HEK293 (cell line): ENCODE measurements around the gene CSF1.

Experiments used
- CTCF ChIA-PET: fragments of 350-600 bp; formaldehyde crosslinking; extraction: SDS; loops from one replicate; lab custom pipeline; 2021; ENCODE audit warnings: antibody characterized with exemption; lab: Yijun Ruan, JAX
- POLR2A ChIA-PET: fragments of 300-600 bp; formaldehyde crosslinking; extraction: SDS; loops from one replicate; lab custom pipeline; 2020; ENCODE audit warnings: antibody characterized with exemption, inconsistent platforms; lab: Yijun Ruan, JAX
- H3K27ac ChIP-seq: fragments of 200-500 bp; sonication (Bioruptor generic); 2 replicates; pipeline ENCODE4 v1.5.1; 2014; ENCODE audit warnings: low read depth, low read length, control low read depth, inconsistent platforms; ENCODE audit errors: extremely low read depth
- H3K36me3 ChIP-seq, 2 experiments: fragments of 200-500 bp in 1 of 2; sonication (Bioruptor generic) in 1 of 2; 1 replicate in 1 of 2; 2 replicates in 1 of 2; pipeline ENCODE4 v1.5.1; 2014 to 2017; ENCODE audit warnings: inconsistent platforms in 2 of 2, low read length in 2 of 2; ENCODE audit not compliant: control insufficient read depth in 2 of 2, insufficient read depth in 1 of 2
- H3K4me1 ChIP-seq: fragments of 200-500 bp; sonication (Bioruptor generic); 2 replicates; pipeline ENCODE4 v1.5.1; 2014; ENCODE audit warnings: mild to moderate bottlenecking, low read length, inconsistent platforms; ENCODE audit not compliant: control insufficient read depth, insufficient read depth
- H3K4me3 ChIP-seq: 2 replicates; pipeline ENCODE4 v1.5.1; 2011; ENCODE audit warnings: low read depth, mild to moderate bottlenecking, control low read depth, low read length, moderate library complexity
- H3K9me3 ChIP-seq: fragments of 200-500 bp; sonication (Bioruptor generic); 2 replicates; pipeline ENCODE4 v1.5.1; 2014; ENCODE audit warnings: low read depth, low read length, inconsistent platforms; ENCODE audit not compliant: control insufficient read depth, insufficient read depth
- KLF7 ChIP-seq: fragments of 450-650 bp; formaldehyde crosslinking; IDR thresholded peaks from 2 replicates; pipeline ENCODE4 v1.5.1; 2016; ENCODE audit warnings: missing biosample characterization, missing genetic modification characterization, borderline replicate concordance
- KLF8 ChIP-seq: fragments of 450-650 bp; formaldehyde crosslinking; IDR thresholded peaks from 2 replicates; pipeline ENCODE4 v1.5.1; 2016; ENCODE audit warnings: missing biosample characterization, missing genetic modification characterization
- MEIS1 ChIP-seq: sonication (generic); formaldehyde crosslinking; IDR thresholded peaks from 2 replicates; pipeline ENCODE4 v1.8.1; 2022; ENCODE audit warnings: missing genetic modification reagents, mild to moderate bottlenecking, borderline replicate concordance
- SETDB1 ChIP-seq: IDR thresholded peaks from one replicate; pipeline ENCODE4 v1.6.1; 2017; ENCODE audit warnings: mild to moderate bottlenecking, low read length, moderate library complexity, mixed read lengths; ENCODE audit not compliant: insufficient read length
- TRIM28 ChIP-seq: IDR thresholded peaks from 2 replicates; pipeline ENCODE4 v1.6.1; 2011; ENCODE audit warnings: low read length, control low read depth, borderline replicate concordance
- ZBTB20 ChIP-seq: fragments of 450-650 bp; formaldehyde crosslinking; IDR thresholded peaks from 2 replicates; pipeline ENCODE4 v1.5.1; 2016; ENCODE audit warnings: missing biosample characterization, missing genetic modification characterization
- ZNF169 ChIP-seq: fragments of 450-650 bp; formaldehyde crosslinking; IDR thresholded peaks from 2 replicates; pipeline ENCODE4 v1.5.1; 2016; ENCODE audit warnings: missing biosample characterization, missing genetic modification characterization
- ZNF23 ChIP-seq: fragments of 450-650 bp; formaldehyde crosslinking; IDR thresholded peaks from 2 replicates; pipeline ENCODE4 v1.5.1; 2016; ENCODE audit warnings: missing biosample characterization, missing genetic modification characterization, borderline replicate concordance
- ZNF274 ChIP-seq, 2 experiments: fragments of 200-500 bp in 1 of 2; fragments of 450-650 bp in 1 of 2; sonication (Bioruptor generic) in 1 of 2; formaldehyde crosslinking in 1 of 2; IDR thresholded peaks; 2 replicates each; pipeline versions ENCODE4 v1.5.1 to v1.6.1; 2014 to 2016; ENCODE audit warnings: borderline replicate concordance in 1 of 2, inconsistent platforms in 1 of 2, low read length in 1 of 2, missing biosample characterization in 1 of 2, missing genetic modification characterization in 1 of 2
- ZNF324 ChIP-seq: fragments of 450-650 bp; formaldehyde crosslinking; IDR thresholded peaks from 2 replicates; pipeline ENCODE4 v1.5.1; 2016; ENCODE audit warnings: missing biosample characterization, missing genetic modification characterization
- ZNF366 ChIP-seq: fragments of 450-650 bp; formaldehyde crosslinking; conservative IDR thresholded peaks from 2 replicates; pipeline ENCODE4 v1.5.1; 2016; ENCODE audit warnings: missing biosample characterization, missing genetic modification characterization
- ZNF433 ChIP-seq: fragments of 450-650 bp; formaldehyde crosslinking; IDR thresholded peaks from 2 replicates; pipeline ENCODE4 v1.5.1; 2016; ENCODE audit warnings: missing biosample characterization, missing genetic modification characterization, low read depth
- ZNF544 ChIP-seq: fragments of 450-650 bp; formaldehyde crosslinking; IDR thresholded peaks from 2 replicates; pipeline ENCODE4 v1.5.0; 2017; ENCODE audit warnings: missing biosample characterization, missing genetic modification characterization
- ZNF623 ChIP-seq: fragments of 450-650 bp; formaldehyde crosslinking; IDR thresholded peaks from 2 replicates; pipeline ENCODE4 v1.5.1; 2016; ENCODE audit warnings: missing biosample characterization, missing genetic modification characterization
- ZSCAN16 ChIP-seq: fragments of 450-650 bp; formaldehyde crosslinking; IDR thresholded peaks from 2 replicates; pipeline ENCODE4 v1.5.1; 2016; ENCODE audit warnings: missing biosample characterization, missing genetic modification characterization
- TF ChIP-seq, protein P1 (sequence below): fragments of 450-650 bp; formaldehyde crosslinking; IDR thresholded peaks from 2 replicates; pipeline ENCODE4 v1.5.1; 2016; ENCODE audit warnings: missing biosample characterization, missing genetic modification characterization, low read depth
- TF ChIP-seq, protein P2 (sequence below): fragments of 450-650 bp; formaldehyde crosslinking; IDR thresholded peaks from 2 replicates; pipeline ENCODE4 v1.5.1; 2016; ENCODE audit warnings: missing biosample characterization, missing genetic modification characterization
- TF ChIP-seq, protein P3 (sequence below): fragments of 450-650 bp; formaldehyde crosslinking; IDR thresholded peaks from 2 replicates; pipeline ENCODE4 v1.5.1; 2016; ENCODE audit warnings: missing biosample characterization, missing genetic modification characterization
- TF ChIP-seq, protein P4 (sequence below): fragments of 450-650 bp; formaldehyde crosslinking; IDR thresholded peaks from 2 replicates; pipeline ENCODE4 v1.5.1; 2016; ENCODE audit warnings: missing biosample characterization, missing genetic modification characterization

Gene CSF1

GRCh38 chr1:109960745-109961094 lies 50.1 kb downstream of the CSF1 start:
- no peaks in the 10 kb centered on the region for H3K9me3 ChIP-seq
- H3K36me3 ChIP-seq = no peaks in the 10 kb centered on the region
- H3K4me1 ChIP-seq = peaks cover 3% of the 10 kb centered on the region; the same call in 1 of the 2 replicates
- H3K27ac ChIP-seq = no peak overlapping the region
- H3K4me3 ChIP-seq = no peak overlapping the region
- 0 out of 2 replicates have a peak, but pooled peaks have one; percentile 55 for TF ChIP-seq ZBTB20 (tag by site-specific recombination)
- TF ChIP-seq, protein P1, sequence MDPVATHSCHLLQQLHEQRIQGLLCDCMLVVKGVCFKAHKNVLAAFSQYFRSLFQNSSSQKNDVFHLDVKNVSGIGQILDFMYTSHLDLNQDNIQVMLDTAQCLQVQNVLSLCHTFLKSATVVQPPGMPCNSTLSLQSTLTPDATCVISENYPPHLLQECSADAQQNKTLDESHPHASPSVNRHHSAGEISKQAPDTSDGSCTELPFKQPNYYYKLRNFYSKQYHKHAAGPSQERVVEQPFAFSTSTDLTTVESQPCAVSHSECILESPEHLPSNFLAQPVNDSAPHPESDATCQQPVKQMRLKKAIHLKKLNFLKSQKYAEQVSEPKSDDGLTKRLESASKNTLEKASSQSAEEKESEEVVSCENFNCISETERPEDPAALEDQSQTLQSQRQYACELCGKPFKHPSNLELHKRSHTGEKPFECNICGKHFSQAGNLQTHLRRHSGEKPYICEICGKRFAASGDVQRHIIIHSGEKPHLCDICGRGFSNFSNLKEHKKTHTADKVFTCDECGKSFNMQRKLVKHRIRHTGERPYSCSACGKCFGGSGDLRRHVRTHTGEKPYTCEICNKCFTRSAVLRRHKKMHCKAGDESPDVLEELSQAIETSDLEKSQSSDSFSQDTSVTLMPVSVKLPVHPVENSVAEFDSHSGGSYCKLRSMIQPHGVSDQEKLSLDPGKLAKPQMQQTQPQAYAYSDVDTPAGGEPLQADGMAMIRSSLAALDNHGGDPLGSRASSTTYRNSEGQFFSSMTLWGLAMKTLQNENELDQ (tag by site-specific recombination) = no peak
- CTCF ChIA-PET = interaction anchor here (0.8 to 4.5 kb wide), 7 partner anchors 18 to 412 kb away, joined by 3 to 38 read pairs (median 9); partner anchors contain the start of genes AHCYL1 and GNAI3
- POLR2A ChIA-PET = interaction anchor here (1.5 kb wide), 1 partner anchor 24 kb away, joined by 4 read pairs; the partner anchor contains the start of gene AHCYL1

DNA sequence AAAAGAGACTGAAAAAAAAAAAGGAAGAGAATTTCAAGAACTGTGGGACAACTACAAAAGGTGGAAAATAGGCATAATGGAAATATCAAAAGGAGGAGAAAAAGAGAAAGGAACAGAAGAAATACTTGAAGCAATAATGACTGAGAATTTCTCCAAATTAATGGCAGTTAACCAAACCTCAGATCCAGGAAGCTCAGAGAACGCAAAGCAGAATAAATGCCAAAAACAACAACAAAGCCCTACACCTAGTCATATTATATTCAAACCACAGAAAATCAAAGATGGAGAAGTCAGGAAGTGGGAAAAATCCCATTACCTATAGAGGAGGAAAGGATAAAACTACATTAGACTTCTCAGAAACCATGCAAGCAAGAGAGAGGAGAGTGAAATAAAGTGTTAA lies 53.2 kb downstream of the CSF1 start:
- Histone ChIP-seq H3K4me1 (peaks cover 3% of the 10 kb centered on the region; the same call in 1 of the 2 replicates), H3K27ac (no peak overlapping the region), H3K9me3 (no peaks in the 10 kb centered on the region), H3K4me3 (no peak overlapping the region), H3K36me3 (no peaks in the 10 kb centered on the region)
- ChIA-PET CTCF (interaction anchor here (0.7 kb wide), 1 partner anchor 1286 kb away, joined by 3 read pairs; no protein-coding TSS in a partner anchor), POLR2A (no interaction called here)
- TF ChIP-seq TRIM28 (no peak), ZSCAN16 (0 out of 2 replicates have a peak, but pooled peaks have one; percentile 54), ZNF23 (tag by site-specific recombination) (no peak)

GRCh38 chr1:109969146-109969829 lies 58.6 kb downstream of the CSF1 start:
- CTCF ChIA-PET = interaction anchor here (1.0 to 1.6 kb wide), 4 partner anchors 8 to 330 kb away, joined by 3 to 7 read pairs (median 6); partner anchors contain the start of gene AHCYL1
- Histone ChIP-seq H3K9me3 (no peaks in the 10 kb centered on the region), H3K36me3 (no peaks in the 10 kb centered on the region), H3K4me3 (no peak overlapping the region), H3K27ac (no peak overlapping the region), H3K4me1 (0 out of 2 replicates have a peak, but pooled peaks cover 3% of the 10 kb centered on the region)
- TF ChIP-seq, protein P2, sequence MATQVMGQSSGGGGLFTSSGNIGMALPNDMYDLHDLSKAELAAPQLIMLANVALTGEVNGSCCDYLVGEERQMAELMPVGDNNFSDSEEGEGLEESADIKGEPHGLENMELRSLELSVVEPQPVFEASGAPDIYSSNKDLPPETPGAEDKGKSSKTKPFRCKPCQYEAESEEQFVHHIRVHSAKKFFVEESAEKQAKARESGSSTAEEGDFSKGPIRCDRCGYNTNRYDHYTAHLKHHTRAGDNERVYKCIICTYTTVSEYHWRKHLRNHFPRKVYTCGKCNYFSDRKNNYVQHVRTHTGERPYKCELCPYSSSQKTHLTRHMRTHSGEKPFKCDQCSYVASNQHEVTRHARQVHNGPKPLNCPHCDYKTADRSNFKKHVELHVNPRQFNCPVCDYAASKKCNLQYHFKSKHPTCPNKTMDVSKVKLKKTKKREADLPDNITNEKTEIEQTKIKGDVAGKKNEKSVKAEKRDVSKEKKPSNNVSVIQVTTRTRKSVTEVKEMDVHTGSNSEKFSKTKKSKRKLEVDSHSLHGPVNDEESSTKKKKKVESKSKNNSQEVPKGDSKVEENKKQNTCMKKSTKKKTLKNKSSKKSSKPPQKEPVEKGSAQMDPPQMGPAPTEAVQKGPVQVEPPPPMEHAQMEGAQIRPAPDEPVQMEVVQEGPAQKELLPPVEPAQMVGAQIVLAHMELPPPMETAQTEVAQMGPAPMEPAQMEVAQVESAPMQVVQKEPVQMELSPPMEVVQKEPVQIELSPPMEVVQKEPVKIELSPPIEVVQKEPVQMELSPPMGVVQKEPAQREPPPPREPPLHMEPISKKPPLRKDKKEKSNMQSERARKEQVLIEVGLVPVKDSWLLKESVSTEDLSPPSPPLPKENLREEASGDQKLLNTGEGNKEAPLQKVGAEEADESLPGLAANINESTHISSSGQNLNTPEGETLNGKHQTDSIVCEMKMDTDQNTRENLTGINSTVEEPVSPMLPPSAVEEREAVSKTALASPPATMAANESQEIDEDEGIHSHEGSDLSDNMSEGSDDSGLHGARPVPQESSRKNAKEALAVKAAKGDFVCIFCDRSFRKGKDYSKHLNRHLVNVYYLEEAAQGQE (tag by site-specific recombination) = no peak
- TF ChIP-seq ZNF544 (no peak), ZNF274 (IDR thresholded peaks at IDR 0.05; ENCODE audit: low read length) (no peak), ZNF274 (tag by site-specific recombination; IDR thresholded peaks at IDR 0.05; ENCODE audit: borderline replicate concordance) (no peak), ZNF324 (tag by site-specific recombination) (no peak), KLF8 (no peak), ZNF433 (no peak), MEIS1 (no peak), ZNF623 (tag by site-specific recombination) (no peak), SETDB1 (no peak), KLF7 (tag by site-specific recombination) (no peak), ZNF366 (tag by site-specific recombination) (0 out of 2 replicates have a peak, but pooled peaks have one; percentile 19), ZNF169 (tag by site-specific recombination) (no peak)
- TF ChIP-seq, protein P3, sequence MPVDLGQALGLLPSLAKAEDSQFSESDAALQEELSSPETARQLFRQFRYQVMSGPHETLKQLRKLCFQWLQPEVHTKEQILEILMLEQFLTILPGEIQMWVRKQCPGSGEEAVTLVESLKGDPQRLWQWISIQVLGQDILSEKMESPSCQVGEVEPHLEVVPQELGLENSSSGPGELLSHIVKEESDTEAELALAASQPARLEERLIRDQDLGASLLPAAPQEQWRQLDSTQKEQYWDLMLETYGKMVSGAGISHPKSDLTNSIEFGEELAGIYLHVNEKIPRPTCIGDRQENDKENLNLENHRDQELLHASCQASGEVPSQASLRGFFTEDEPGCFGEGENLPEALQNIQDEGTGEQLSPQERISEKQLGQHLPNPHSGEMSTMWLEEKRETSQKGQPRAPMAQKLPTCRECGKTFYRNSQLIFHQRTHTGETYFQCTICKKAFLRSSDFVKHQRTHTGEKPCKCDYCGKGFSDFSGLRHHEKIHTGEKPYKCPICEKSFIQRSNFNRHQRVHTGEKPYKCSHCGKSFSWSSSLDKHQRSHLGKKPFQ (tag by site-specific recombination) = no peak
- TF ChIP-seq, protein P4, sequence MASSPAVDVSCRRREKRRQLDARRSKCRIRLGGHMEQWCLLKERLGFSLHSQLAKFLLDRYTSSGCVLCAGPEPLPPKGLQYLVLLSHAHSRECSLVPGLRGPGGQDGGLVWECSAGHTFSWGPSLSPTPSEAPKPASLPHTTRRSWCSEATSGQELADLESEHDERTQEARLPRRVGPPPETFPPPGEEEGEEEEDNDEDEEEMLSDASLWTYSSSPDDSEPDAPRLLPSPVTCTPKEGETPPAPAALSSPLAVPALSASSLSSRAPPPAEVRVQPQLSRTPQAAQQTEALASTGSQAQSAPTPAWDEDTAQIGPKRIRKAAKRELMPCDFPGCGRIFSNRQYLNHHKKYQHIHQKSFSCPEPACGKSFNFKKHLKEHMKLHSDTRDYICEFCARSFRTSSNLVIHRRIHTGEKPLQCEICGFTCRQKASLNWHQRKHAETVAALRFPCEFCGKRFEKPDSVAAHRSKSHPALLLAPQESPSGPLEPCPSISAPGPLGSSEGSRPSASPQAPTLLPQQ = 0 out of 2 replicates have a peak, but pooled peaks have one; percentile 22
- POLR2A ChIA-PET = no interaction called here
